ENCODE measurements around the gene RASD1.

Gene RASD1

GRCh38 chr17:17533901-17534441 is 37.8 kb upstream of the RASD1 start:
- Mint-ChIP-seq H3K27me3 (no peaks in the 10 kb centered on the region), H3K36me3 (ENCODE audit: low read depth) (no peaks in the 10 kb centered on the region), H3K4me1 (ENCODE audit: low read depth) (no peaks in the 10 kb centered on the region), H3K27ac (no peak overlapping the region), H3K4me3 (no peak overlapping the region), H3K9me3 (no peaks in the 10 kb centered on the region)

- Mint-ChIP-seq H3K36me3 (ENCODE audit: low read depth) (no peaks in the 10 kb centered on the region), H3K4me3 (no peak overlapping the region), H3K27ac (no peak overlapping the region), H3K9me3 (no peaks in the 10 kb centered on the region), H3K27me3 (no peaks in the 10 kb centered on the region), H3K4me1 (ENCODE audit: low read depth) (no peaks in the 10 kb centered on the region)
These were observed 36.8 kb upstream of the RASD1 start for GRCh38 chr17:17532991-17533390.

GRCh38 chr17:17531156-17531555 is 35.0 kb upstream of the RASD1 start:
- Mint-ChIP-seq H3K9me3 (no peaks in the 10 kb centered on the region), H3K4me3 (no peak overlapping the region), H3K4me1 (ENCODE audit: low read depth) (no peaks in the 10 kb centered on the region), H3K36me3 (ENCODE audit: low read depth) (no peaks in the 10 kb centered on the region), H3K27ac (no peak overlapping the region), H3K27me3 (no peaks in the 10 kb centered on the region)

GRCh38 chr17:17528696-17529652 is 32.8 kb upstream of the RASD1 start:
- Mint-ChIP-seq H3K36me3 (ENCODE audit: low read depth) (no peaks in the 10 kb centered on the region), H3K4me3 (no peak overlapping the region), H3K4me1 (ENCODE audit: low read depth) (no peaks in the 10 kb centered on the region), H3K27me3 (no peaks in the 10 kb centered on the region), H3K27ac (no peak overlapping the region), H3K9me3 (no peaks in the 10 kb centered on the region)

- no peaks in the 10 kb centered on the region for H3K36me3 Mint-ChIP-seq (ENCODE audit: low read depth)
- H3K4me1 Mint-ChIP-seq (ENCODE audit: low read depth), result no peaks in the 10 kb centered on the region
- H3K4me3 Mint-ChIP-seq, result no peak overlapping the region
- H3K27ac Mint-ChIP-seq, result no peak overlapping the region
- H3K9me3 Mint-ChIP-seq, result no peaks in the 10 kb centered on the region
- H3K27me3 Mint-ChIP-seq, result no peaks in the 10 kb centered on the region
These were observed 31.8 kb upstream of the RASD1 start for GRCh38 chr17:17527956-17528500.

- Mint-ChIP-seq H3K36me3 (ENCODE audit: low read depth) (no peaks in the 10 kb centered on the region), H3K27ac (no peak overlapping the region), H3K27me3 (no peaks in the 10 kb centered on the region), H3K4me1 (ENCODE audit: low read depth) (no peaks in the 10 kb centered on the region), H3K4me3 (no peak overlapping the region), H3K9me3 (no peaks in the 10 kb centered on the region)
These were observed 31.3 kb upstream of the RASD1 start for GRCh38 chr17:17527534-17527933.

GRCh38 chr17:17526369-17526768 is 30.2 kb upstream of the RASD1 start:
- no peak overlapping the region for H3K4me3 Mint-ChIP-seq
- H3K4me1 Mint-ChIP-seq (ENCODE audit: low read depth), result no peaks in the 10 kb centered on the region
- no peaks in the 10 kb centered on the region for H3K9me3 Mint-ChIP-seq
- H3K27me3 Mint-ChIP-seq, result no peaks in the 10 kb centered on the region
- H3K36me3 Mint-ChIP-seq (ENCODE audit: low read depth), result no peaks in the 10 kb centered on the region
- no peak overlapping the region for H3K27ac Mint-ChIP-seq

GRCh38 chr17:17525956-17526355 is 29.8 kb upstream of the RASD1 start:
- Mint-ChIP-seq H3K36me3 (ENCODE audit: low read depth) (no peaks in the 10 kb centered on the region), H3K4me1 (ENCODE audit: low read depth) (no peaks in the 10 kb centered on the region), H3K27ac (no peak overlapping the region), H3K4me3 (no peak overlapping the region), H3K27me3 (no peaks in the 10 kb centered on the region), H3K9me3 (no peaks in the 10 kb centered on the region)

GRCh38 chr17:17525311-17525710 is 29.1 kb upstream of the RASD1 start:
- Mint-ChIP-seq H3K4me1 (ENCODE audit: low read depth) (no peaks in the 10 kb centered on the region), H3K36me3 (ENCODE audit: low read depth) (no peaks in the 10 kb centered on the region), H3K9me3 (no peaks in the 10 kb centered on the region), H3K27me3 (no peaks in the 10 kb centered on the region), H3K27ac (no peak overlapping the region), H3K4me3 (no peak overlapping the region)

- Mint-ChIP-seq H3K27me3 (no peaks in the 10 kb centered on the region), H3K27ac (no peak overlapping the region), H3K9me3 (no peaks in the 10 kb centered on the region), H3K4me1 (ENCODE audit: low read depth) (no peaks in the 10 kb centered on the region), H3K36me3 (ENCODE audit: low read depth) (no peaks in the 10 kb centered on the region), H3K4me3 (no peak overlapping the region)
These were observed 27.7 kb upstream of the RASD1 start for GRCh38 chr17:17523731-17524490.

- Mint-ChIP-seq H3K4me3 (no peak overlapping the region), H3K4me1 (ENCODE audit: low read depth) (no peaks in the 10 kb centered on the region), H3K36me3 (ENCODE audit: low read depth) (no peaks in the 10 kb centered on the region), H3K27me3 (no peaks in the 10 kb centered on the region), H3K9me3 (no peaks in the 10 kb centered on the region), H3K27ac (no peak overlapping the region)
These were observed 27.0 kb upstream of the RASD1 start for GRCh38 chr17:17523001-17523730.

GRCh38 chr17:17520599-17521232 is 24.5 kb upstream of the RASD1 start:
- Mint-ChIP-seq H3K36me3 (ENCODE audit: low read depth) (no peaks in the 10 kb centered on the region), H3K27me3 (no peaks in the 10 kb centered on the region), H3K27ac (no peak overlapping the region), H3K4me3 (no peak overlapping the region), H3K4me1 (ENCODE audit: low read depth) (peaks cover 6% of the 10 kb centered on the region), H3K9me3 (no peaks in the 10 kb centered on the region)

- Mint-ChIP-seq H3K36me3 (ENCODE audit: low read depth) (no peaks in the 10 kb centered on the region), H3K4me1 (ENCODE audit: low read depth) (peaks cover 6% of the 10 kb centered on the region), H3K9me3 (no peaks in the 10 kb centered on the region), H3K27ac (no peak overlapping the region), H3K4me3 (no peak overlapping the region), H3K27me3 (no peaks in the 10 kb centered on the region)
These were observed 23.7 kb upstream of the RASD1 start for GRCh38 chr17:17519886-17520285.

GRCh38 chr17:17518951-17519350 is 22.8 kb upstream of the RASD1 start:
- Mint-ChIP-seq H3K27me3 (no peaks in the 10 kb centered on the region), H3K9me3 (no peaks in the 10 kb centered on the region), H3K27ac (no peak overlapping the region), H3K36me3 (ENCODE audit: low read depth) (no peaks in the 10 kb centered on the region), H3K4me3 (no peak overlapping the region), H3K4me1 (ENCODE audit: low read depth) (peaks cover 6% of the 10 kb centered on the region)

All from stimulated activated naive CD8-positive, alpha-beta T cell treated with anti-CD3 and anti-CD28 coated beads, Interleukin-15, Interleukin-2, amounts not matched to agents 100 ng/mL and 50 ng/mL, for 24 hours (primary cell).